Measurements from ENCODE around the gene PKIB.
"Not testable (repeated sequence)": the region's sequence is repeated elsewhere in the genome, so short reads cannot be mapped to it uniquely, and the experiment has no call there.

PKIB gene

GRCh38 chr6:122571888-122572287, 38.3 kb upstream of the PKIB start:
- DNase-seq (ENCODE audit: insufficient read length, low spot score), result no peak
- FAIRE-seq, result no peak
- TF ChIP-seq SPI1 (IDR thresholded peaks at IDR 0.05; ENCODE audit: low read depth, low read length) (no peak), POLR2AphosphoS5 (IDR thresholded peaks at IDR 0.05; ENCODE audit: low read depth, low read length) (no peak), POLR2A (IDR thresholded peaks at IDR 0.05; ENCODE audit: low read depth, low read length) (no peak), POU2F2 (IDR thresholded peaks at IDR 0.05; ENCODE audit: low read depth, low read length) (no peak), PAX5 (IDR thresholded peaks at IDR 0.05; ENCODE audit: insufficient read depth, low read length, severe bottlenecking) (no peak), TAF1 (IDR thresholded peaks at IDR 0.05; ENCODE audit: low read depth, low read length) (no peak)

GRCh38 chr6:122576888-122577287, 33.3 kb upstream of the PKIB start:
- FAIRE-seq (no peak), DNase-seq (ENCODE audit: insufficient read length, low spot score) (no peak)
- TF ChIP-seq PAX5 (IDR thresholded peaks at IDR 0.05; ENCODE audit: insufficient read depth, low read length, severe bottlenecking), result no peak

GRCh38 chr6:122578961-122579360, 31.2 kb upstream of the PKIB start:
- TF ChIP-seq SPI1 (IDR thresholded peaks at IDR 0.05; ENCODE audit: low read depth, low read length) (no peak), PAX5 (IDR thresholded peaks at IDR 0.05; ENCODE audit: insufficient read depth, low read length, severe bottlenecking) (no peak), POLR2AphosphoS5 (IDR thresholded peaks at IDR 0.05; ENCODE audit: low read depth, low read length) (no peak), POLR2A (IDR thresholded peaks at IDR 0.05; ENCODE audit: low read depth, low read length) (no peak), TAF1 (IDR thresholded peaks at IDR 0.05; ENCODE audit: low read depth, low read length) (no peak), POU2F2 (IDR thresholded peaks at IDR 0.05; ENCODE audit: low read depth, low read length) (no peak)
- no peak for DNase-seq (ENCODE audit: insufficient read length, low spot score)
- FAIRE-seq, result no peak

- FAIRE-seq (no peak), DNase-seq (ENCODE audit: insufficient read length, low spot score) (no peak)
- TF ChIP-seq POU2F2 (IDR thresholded peaks at IDR 0.05; ENCODE audit: low read depth, low read length), result no peak
- no peak for TF ChIP-seq TAF1 (IDR thresholded peaks at IDR 0.05; ENCODE audit: low read depth, low read length)
- TF ChIP-seq PAX5 (IDR thresholded peaks at IDR 0.05; ENCODE audit: insufficient read depth, low read length, severe bottlenecking), result no peak
- TF ChIP-seq POLR2A (IDR thresholded peaks at IDR 0.05; ENCODE audit: low read depth, low read length), result no peak
- no peak for TF ChIP-seq POLR2AphosphoS5 (IDR thresholded peaks at IDR 0.05; ENCODE audit: low read depth, low read length)
- no peak for TF ChIP-seq SPI1 (IDR thresholded peaks at IDR 0.05; ENCODE audit: low read depth, low read length)
Measured at GRCh38 chr6:122580737-122581136, 29.5 kb upstream of the PKIB start.

- TF ChIP-seq SPI1 (IDR thresholded peaks at IDR 0.05; ENCODE audit: low read depth, low read length), result no peak
- no peak for TF ChIP-seq POLR2A (IDR thresholded peaks at IDR 0.05; ENCODE audit: low read depth, low read length)
- TF ChIP-seq POLR2AphosphoS5 (IDR thresholded peaks at IDR 0.05; ENCODE audit: low read depth, low read length), result no peak
- TF ChIP-seq POU2F2 (IDR thresholded peaks at IDR 0.05; ENCODE audit: low read depth, low read length), result no peak
- no peak for TF ChIP-seq TAF1 (IDR thresholded peaks at IDR 0.05; ENCODE audit: low read depth, low read length)
- no peak for TF ChIP-seq PAX5 (IDR thresholded peaks at IDR 0.05; ENCODE audit: insufficient read depth, low read length, severe bottlenecking)
- FAIRE-seq (no peak), DNase-seq (ENCODE audit: insufficient read length, low spot score) (no peak)
Measured at GRCh38 chr6:122589115-122589514, 21.1 kb upstream of the PKIB start.

- DNase-seq (ENCODE audit: insufficient read length, low spot score); FAIRE-seq: not testable (repeated sequence)
Measured at GRCh38 chr6:122598295-122598694, 11.9 kb upstream of the PKIB start.

GRCh38 chr6:122604676-122605075, 5.5 kb upstream of the PKIB start:
- TF ChIP-seq PAX5 (IDR thresholded peaks at IDR 0.05; ENCODE audit: insufficient read depth, low read length, severe bottlenecking) (no peak), POU2F2 (IDR thresholded peaks at IDR 0.05; ENCODE audit: low read depth, low read length) (no peak), SPI1 (IDR thresholded peaks at IDR 0.05; ENCODE audit: low read depth, low read length) (no peak), POLR2A (IDR thresholded peaks at IDR 0.05; ENCODE audit: low read depth, low read length) (no peak), TAF1 (IDR thresholded peaks at IDR 0.05; ENCODE audit: low read depth, low read length) (no peak)
- DNase-seq (ENCODE audit: insufficient read length, low spot score) (no peak), FAIRE-seq (no peak)

- TF ChIP-seq POLR2AphosphoS5 (IDR thresholded peaks at IDR 0.05; ENCODE audit: low read depth, low read length) (no peak), POLR2A (IDR thresholded peaks at IDR 0.05; ENCODE audit: low read depth, low read length) (no peak), SPI1 (IDR thresholded peaks at IDR 0.05; ENCODE audit: low read depth, low read length) (no peak), TAF1 (IDR thresholded peaks at IDR 0.05; ENCODE audit: low read depth, low read length) (no peak), POU2F2 (IDR thresholded peaks at IDR 0.05; ENCODE audit: low read depth, low read length) (no peak)
- FAIRE-seq (no peak), DNase-seq (ENCODE audit: insufficient read length, low spot score) (no peak)
Measured at GRCh38 chr6:122610690-122611455, 668 bp downstream of the PKIB start.

GRCh38 chr6:122612838-122613237, 2.6 kb downstream of the PKIB start:
- FAIRE-seq, result no peak
- no peak for DNase-seq (ENCODE audit: insufficient read length, low spot score)
- TF ChIP-seq POLR2AphosphoS5 (IDR thresholded peaks at IDR 0.05; ENCODE audit: low read depth, low read length), result no peak
- no peak for TF ChIP-seq POU2F2 (IDR thresholded peaks at IDR 0.05; ENCODE audit: low read depth, low read length)
- no peak for TF ChIP-seq POLR2A (IDR thresholded peaks at IDR 0.05; ENCODE audit: low read depth, low read length)
- no peak for TF ChIP-seq PAX5 (IDR thresholded peaks at IDR 0.05; ENCODE audit: insufficient read depth, low read length, severe bottlenecking)
- TF ChIP-seq TAF1 (IDR thresholded peaks at IDR 0.05; ENCODE audit: low read depth, low read length), result no peak
- TF ChIP-seq SPI1 (IDR thresholded peaks at IDR 0.05; ENCODE audit: low read depth, low read length), result no peak

- no peak for DNase-seq (ENCODE audit: insufficient read length, low spot score)
- TF ChIP-seq POLR2AphosphoS5 (IDR thresholded peaks at IDR 0.05; ENCODE audit: low read depth, low read length) (no peak), POLR2A (IDR thresholded peaks at IDR 0.05; ENCODE audit: low read depth, low read length) (no peak), TAF1 (IDR thresholded peaks at IDR 0.05; ENCODE audit: low read depth, low read length) (no peak)
- FAIRE-seq, result no peak
Measured at GRCh38 chr6:122614303-122614702, 4.1 kb downstream of the PKIB start.

All from GM12891 (cell line).